Daoy (cell line): ENCODE results near the gene PGAM1. TPM values are rescaled to one million over a fixed set of nuclear protein-coding genes. Genes with fewer than 3 reads are reported as not detected.
"Not testable (repeated sequence)": the region's sequence is repeated elsewhere in the genome, so short reads cannot be mapped to it uniquely, and the experiment has no call there.

Experiments used
- DNase-seq: peaks from one replicate; pipeline ENCODE4 v3.0.0-alpha.2; 2015; ENCODE audit warnings: low read depth
- total RNA-seq: library from RNA; depleted of rRNA; stranded (reverse); fragments of >200 nt; shearing (Covaris generic); gene quantifications from 2 replicates; pipeline ENCODE4 v1.2.3, GENCODE V29; 2014

Gene PGAM1
- total RNA-seq, 1 experiment from 2014 or later = 508 TPM

- DNase-seq = no peak
Measured at GRCh38 chr10:97407952-97408248, 18.1 kb upstream of the PGAM1 start.

- DNase-seq = no peak
Measured at GRCh38 chr10:97408496-97408992, 17.4 kb upstream of the PGAM1 start.

- DNase-seq = peak; percentile 63
Measured at GRCh38 chr10:97411406-97411805, 14.6 kb upstream of the PGAM1 start.

GRCh38 chr10:97412891-97413304 is 13.1 kb upstream of the PGAM1 start:
- no peak for DNase-seq

- no peak for DNase-seq
Measured at GRCh38 chr10:97416565-97416964, 9.4 kb upstream of the PGAM1 start.

- not testable (repeated sequence) for DNase-seq
Measured at GRCh38 chr10:97423757-97424098, 2.3 kb upstream of the PGAM1 start.

GRCh38 chr10:97426776-97427570 is 982 bp downstream of the PGAM1 start:
- DNase-seq = peak; percentile 18

- peak; percentile 51 for DNase-seq
Measured at GRCh38 chr10:97427571-97428179, 1.7 kb downstream of the PGAM1 start.

- no peak for DNase-seq
Measured at GRCh38 chr10:97428572-97428981, 2.6 kb downstream of the PGAM1 start.

- DNase-seq = no peak
Measured at GRCh38 chr10:97434055-97434454, 8.1 kb downstream of the PGAM1 start.

- DNase-seq = no peak
Measured at GRCh38 chr10:97434557-97434956, 8.6 kb downstream of the PGAM1 start.

- no peak for DNase-seq
Measured at GRCh38 chr10:97435211-97435610, 9.2 kb downstream of the PGAM1 start.

- DNase-seq = no peak
Measured at GRCh38 chr10:97442277-97442676, 16.3 kb downstream of the PGAM1 start.

GRCh38 chr10:97444212-97444611 is 18.2 kb downstream of the PGAM1 start:
- DNase-seq = no peak

GRCh38 chr10:97445357-97445721 is 19.3 kb downstream of the PGAM1 start:
- DNase-seq = no peak

- DNase-seq = peak; percentile 91
Measured at GRCh38 chr10:97445722-97446639, 20.0 kb downstream of the PGAM1 start, which contains the start of the genes EXOSC1 and ZDHHC16. Gene EXOSC1 (minus strand): TSS chr10:97446006. CDS start chr10:97445985, 21 bp downstream. Gene ZDHHC16 (plus strand): TSS chr10:97446175. CDS start chr10:97451676, 5,501 bp downstream.

- no peak for DNase-seq
Measured at GRCh38 chr10:97450828-97451227, 24.8 kb downstream of the PGAM1 start.

GRCh38 chr10:97451605-97452004 is 25.6 kb downstream of the PGAM1 start:
- DNase-seq = no peak

GRCh38 chr10:97452352-97452751 is 26.4 kb downstream of the PGAM1 start:
- DNase-seq = no peak

GRCh38 chr10:97454330-97455036 is 28.5 kb downstream of the PGAM1 start:
- DNase-seq = no peak

- no peak for DNase-seq
Measured at GRCh38 chr10:97456034-97456685, 30.2 kb downstream of the PGAM1 start.
